HG03196 (cell line): ENCODE results near the gene CALR3.
A peak's percentile ranks its signal among the peaks of the same experiment; 100 is the strongest.
"Not testable (repeated sequence)": the region's sequence is repeated elsewhere in the genome, so short reads cannot be mapped to it uniquely, and the experiment has no call there.

Experiments
- ATAC-seq: cut with Tn5 transposase; IDR thresholded peaks from one replicate; pipeline ENCODE4 v1.9.1; 2021; ENCODE audit not compliant: unreplicated experiment

The CALR3 gene

GRCh38 chr19:16458391-16459341, 37.3 kb downstream of the CALR3 start:
- ATAC-seq = no peak

DNA sequence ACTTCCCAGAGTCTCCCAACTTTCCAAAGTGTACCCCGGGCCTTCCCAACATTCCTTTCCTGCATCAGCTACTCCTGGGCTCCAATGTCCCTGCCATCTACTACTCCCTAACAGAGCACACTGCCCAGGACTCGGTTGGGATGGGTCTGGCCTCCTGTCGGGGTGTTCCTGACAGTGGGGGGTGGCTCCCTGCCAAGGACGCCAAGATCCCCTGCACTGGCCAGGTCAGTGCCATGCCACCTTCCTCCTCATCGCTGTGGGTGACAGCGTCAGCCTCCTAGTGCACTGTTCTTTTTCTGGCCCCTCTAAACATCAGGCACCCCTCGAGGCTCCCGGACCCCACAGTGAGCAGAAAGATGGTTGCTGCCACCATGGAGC, 38.0 kb downstream of the CALR3 start:
- no peak for ATAC-seq

DNA sequence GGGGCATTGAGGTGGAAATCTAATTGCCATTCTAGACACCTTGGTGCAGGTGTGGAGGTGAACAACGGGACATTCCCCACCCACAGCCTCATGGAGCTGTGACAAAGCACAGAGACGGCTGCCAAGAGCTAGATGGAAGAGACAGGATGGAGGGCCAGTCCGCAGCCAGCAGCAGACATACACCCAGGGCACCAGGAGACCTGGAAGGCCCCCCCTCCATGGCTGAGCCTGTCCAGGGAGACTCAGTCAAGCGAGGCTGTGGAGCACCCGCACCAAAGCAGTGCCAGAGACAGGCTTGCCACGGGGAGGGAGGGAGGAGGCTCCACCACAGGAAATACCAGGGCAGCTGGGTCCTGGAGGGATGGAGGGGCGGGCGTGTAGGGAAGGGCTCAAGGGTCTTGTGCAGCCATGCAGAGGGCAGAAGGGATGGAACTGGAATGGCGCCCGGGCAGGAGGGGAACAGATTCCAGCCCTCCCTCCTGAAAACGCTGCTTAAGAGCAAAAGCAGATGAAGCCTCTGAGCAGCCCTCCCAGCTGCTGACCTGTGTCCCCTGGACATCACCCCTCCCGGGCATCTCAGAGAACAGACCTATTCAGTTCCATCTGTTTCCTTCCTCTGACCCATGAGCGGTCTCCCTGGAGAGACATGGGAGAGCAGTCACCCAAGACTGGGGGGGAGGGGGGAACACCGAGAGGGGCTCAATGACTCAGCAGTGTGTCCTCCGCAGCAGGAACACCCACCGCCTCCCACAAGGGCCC, 38.6 kb downstream of the CALR3 start:
- ATAC-seq = no peak

- no peak for ATAC-seq
These were observed 39.2 kb downstream of the CALR3 start for GRCh38 chr19:16456652-16457194.

GRCh38 chr19:16455489-16455888, 40.5 kb downstream of the CALR3 start:
- no peak for ATAC-seq

DNA sequence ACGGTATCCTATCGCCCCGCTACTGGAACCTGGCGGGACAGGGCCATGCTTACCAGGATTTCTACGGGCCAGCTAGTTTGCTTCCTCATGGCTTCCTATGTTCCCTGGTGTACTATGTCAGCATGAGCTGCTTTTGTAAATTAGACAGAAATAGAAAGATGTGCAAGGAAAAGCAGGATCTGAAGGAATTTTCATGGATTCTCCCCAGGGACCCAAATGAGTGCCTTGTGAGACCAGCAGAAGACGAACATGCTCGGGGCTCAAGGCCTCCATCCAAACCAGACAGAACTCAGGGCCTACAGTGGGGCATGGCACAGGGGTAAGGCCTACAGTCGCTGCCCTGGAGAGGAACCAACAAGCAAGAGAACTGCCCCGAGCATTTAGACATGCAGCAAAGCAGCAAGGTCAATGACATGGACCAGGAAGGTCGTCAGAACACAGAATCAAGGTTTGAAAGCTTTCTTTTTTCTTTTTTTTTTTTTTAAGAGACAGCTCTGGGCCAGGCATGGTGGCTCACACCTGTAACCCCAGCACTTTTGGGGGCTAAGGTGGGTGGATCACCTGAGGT, 41.5 kb downstream of the CALR3 start:
- no peak for ATAC-seq

DNA sequence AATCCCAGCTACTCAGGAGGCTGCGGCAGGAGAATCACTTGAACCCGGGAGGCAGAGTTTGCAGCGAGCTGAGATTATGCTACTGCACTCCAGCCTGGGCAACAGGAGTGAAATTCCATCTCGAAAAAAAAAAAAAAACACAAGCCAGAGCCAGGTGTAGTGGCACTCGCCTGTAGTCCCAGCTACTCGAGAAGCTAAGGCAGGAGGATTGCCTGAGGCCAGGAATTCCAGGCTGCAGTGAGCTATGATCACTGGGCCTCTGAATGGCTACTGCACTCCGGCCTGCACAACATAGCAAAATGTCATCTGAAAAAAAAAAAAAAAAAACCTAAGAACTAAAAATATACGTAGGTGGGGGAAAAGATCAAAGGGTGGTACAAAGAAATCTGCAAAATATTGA, 43.6 kb downstream of the CALR3 start:
- ATAC-seq = no peak

- peak; percentile 38 for ATAC-seq
These were observed 46.5 kb downstream of the CALR3 start for GRCh38 chr19:16449330-16449961.

DNA sequence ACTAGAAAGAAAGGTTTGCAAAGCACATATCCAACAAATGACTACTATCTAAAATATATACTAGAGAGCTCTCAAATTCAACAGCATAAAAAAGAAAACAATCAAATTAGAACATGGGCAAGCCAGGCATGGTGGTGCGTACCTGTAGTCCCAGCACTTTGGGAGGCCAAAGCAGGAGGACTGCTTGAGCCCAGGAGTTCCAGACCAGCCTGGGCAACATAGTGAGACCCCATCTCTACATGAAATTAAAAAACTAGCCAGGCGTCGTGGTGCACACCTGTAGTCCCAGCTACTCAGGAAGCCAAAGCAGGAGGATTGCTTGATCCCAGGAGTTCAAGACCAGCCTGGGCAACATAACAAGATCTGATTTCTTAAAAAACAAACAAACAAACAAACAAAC, 47.1 kb downstream of the CALR3 start:
- ATAC-seq = not testable (repeated sequence)

GRCh38 chr19:16446724-16447368, 49.1 kb downstream of the CALR3 start:
- peak; percentile 35 for ATAC-seq

DNA sequence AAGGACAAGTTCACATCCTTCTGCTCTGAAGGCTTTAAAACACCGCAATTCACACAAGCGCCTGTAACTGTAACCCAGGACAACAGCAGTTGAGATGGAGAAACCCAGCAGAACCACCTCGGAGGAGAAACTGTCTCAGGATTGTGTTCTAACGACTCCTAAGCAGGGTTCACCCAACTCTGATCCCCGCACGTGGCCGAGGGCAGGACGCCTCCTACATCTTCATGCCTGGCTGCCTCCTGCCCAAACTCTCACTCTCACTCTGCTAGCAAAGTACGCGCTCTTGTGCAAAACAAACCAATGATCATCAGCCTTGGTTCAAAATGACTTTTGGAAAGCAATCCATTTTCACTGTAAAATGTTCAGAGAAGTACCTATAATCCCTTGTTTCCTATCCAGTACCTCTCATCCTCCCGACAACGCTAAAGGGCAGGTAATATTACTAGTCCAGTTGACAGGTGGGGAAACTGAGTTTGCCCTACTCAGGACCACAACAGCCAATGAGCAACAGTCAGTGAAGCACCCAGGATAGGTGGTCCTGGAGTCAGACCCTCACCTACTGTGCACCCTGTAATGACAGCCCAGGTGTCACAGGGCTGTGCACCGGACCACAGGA, 49.8 kb downstream of the CALR3 start:
- peak; percentile 36 for ATAC-seq

DNA sequence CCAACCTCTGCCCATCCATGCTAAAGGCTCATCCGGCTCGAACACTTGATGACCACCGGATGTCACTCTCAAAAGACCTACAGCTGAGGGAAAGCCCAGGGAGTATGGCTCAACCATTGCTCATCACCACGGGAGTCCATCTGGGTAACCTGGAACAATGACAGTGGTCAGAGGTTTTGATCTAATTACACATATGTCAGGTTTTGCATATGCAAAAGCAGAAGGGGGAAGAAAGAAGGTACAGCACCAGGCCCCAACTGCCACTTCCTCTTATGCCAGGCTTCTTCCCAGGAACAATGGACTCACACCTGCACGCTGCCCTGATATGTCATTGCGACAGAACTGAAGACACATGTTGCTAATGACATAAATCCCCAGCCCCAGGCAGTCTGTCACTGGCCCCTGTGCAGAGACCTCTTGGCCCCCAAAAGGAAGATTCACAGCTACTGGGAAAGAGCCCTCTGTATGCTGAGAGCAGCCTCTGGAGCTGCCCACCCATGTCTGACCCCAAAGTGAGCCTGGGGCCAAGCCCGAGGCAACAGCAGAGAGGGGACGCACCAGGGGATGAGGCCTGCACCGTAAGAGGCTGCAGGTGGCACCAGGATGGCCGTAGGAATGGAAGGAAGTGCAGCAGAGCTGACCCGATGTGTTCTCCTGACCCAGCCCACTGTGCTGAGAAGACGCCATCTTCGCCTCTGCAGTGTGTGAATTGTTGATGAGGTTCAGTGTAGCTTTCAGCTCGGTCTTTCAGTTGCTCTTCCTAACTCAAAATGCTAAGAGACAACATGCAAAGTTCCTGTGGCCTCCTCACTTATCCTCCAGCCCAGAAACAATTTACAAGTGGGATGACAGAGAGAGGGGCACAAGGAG, 50.5 kb downstream of the CALR3 start:
- peak; percentile 38 for ATAC-seq

DNA sequence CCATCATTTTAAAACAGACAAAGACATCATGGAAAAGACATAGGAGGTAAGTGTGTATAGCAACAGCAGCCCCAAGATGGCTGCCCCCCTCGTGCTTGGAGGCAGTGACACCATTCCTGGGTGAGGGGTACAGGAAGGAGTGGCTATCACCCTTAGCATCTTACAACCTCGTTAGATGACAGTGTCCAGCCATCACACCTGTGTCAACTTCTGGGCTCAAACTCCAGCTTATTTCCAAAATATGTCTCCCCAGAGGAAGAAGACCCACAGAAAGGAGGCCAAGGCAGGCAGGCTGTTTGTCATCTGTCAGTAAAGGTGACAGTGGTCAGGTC, 51.7 kb downstream of the CALR3 start:
- ATAC-seq = no peak

- ATAC-seq = no peak
These were observed 53.3 kb downstream of the CALR3 start for GRCh38 chr19:16442386-16443276.

DNA sequence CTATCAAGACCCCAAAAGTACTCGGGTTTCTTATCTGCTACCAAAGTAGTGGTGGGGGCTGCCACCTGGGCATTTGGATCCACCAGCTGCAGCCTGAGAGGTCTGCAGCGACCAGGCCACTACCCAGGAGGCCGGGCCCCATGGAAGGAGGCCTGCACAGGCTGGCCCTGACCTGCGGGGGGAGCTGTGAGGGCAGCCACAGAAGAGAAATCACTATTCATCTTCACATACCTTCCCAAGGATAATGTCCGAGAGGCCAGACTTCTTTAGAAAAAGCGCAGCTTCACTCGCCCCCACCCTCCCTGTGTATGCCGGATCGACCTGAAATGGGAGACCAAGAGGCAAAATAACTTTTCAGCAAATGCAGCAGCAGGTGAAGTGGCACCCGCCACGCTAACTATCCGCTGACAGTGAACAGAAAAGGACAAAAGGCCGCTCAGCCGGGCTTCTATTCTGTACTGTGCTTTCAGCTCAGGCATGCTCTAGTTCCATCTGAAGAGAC, 54.3 kb downstream of the CALR3 start:
- no peak for ATAC-seq

DNA sequence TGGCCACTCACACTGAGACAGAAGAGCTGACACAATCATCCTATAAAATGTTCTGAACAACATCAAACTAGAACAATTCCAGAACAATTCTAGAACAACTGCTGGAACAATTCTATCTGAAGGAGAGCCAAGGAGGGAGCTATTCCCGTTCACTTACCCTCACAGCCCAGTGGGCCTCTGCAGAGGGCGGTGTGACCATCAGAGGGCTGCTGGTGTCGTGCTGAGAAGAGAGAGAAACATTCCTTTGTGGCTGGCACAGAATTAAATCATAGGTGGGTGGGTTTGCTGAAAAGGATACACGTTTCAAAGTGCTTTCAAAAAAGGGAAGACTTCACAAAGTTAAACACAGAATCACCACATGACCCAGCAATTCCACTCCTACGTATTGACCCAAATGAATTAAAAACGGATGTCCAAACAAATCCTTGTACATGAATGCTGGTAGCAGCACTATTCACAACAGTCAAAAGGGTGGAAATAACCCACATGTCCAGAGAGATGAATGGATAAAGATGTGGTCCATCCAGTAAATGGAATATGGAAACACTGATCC, 59.1 kb downstream of the CALR3 start:
- no peak for ATAC-seq

DNA sequence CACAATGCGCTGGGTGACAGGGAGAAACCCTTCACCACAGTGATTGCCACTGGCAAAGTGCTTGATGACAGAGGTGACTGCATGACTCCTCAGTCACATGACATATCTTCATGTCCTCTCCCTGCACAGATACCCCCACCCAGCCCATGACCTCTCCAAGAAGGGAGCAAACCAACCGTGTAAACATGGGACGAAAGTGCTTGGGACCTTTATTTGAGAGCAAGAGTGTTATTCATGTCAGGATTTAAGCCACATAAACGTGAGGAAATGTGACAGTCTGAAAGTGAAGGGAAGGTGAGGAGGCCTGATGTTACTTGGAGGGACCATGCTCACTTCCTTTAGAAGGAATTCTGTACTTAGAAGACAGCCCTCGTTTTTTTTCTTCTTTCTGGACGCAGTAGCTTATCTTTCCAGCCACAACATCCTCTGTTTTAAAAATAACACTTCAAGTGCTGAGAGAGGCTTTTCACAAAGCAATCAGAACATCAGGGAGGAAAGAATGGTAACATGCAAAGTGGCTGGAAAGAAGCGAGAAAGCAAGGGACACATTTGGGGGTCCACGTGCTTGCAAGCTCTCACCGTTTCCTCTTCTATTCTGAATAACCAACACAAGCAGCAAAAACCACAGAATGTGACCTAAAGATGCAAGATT, 59.8 kb downstream of the CALR3 start:
- ATAC-seq = no peak
